ENCODE results near the gene USH1C.

GRCh38 chr11:17542249-17542648 is 2.0 kb downstream of the USH1C start:
- TF ChIP-seq BACH2 (CRISPR knock-in tag; IDR thresholded peaks at IDR 0.05; ENCODE audit: borderline replicate concordance): no peak
- TF ChIP-seq OSR1 (CRISPR knock-in tag; IDR thresholded peaks at IDR 0.05): no peak
- no peak for TF ChIP-seq ESRRG (CRISPR knock-in tag; IDR thresholded peaks at IDR 0.05)
- TF ChIP-seq RARB (CRISPR knock-in tag; IDR thresholded peaks at IDR 0.05): no peak

All from SK-N-SH treated with all-trans-retinoic acid at 6 μM for 48 hours (cell line).